WTC11 (cell line): Measurements from ENCODE around the gene GAA.

ENCODE experiments used
- CREM ChIP-seq: sonication (generic); formaldehyde crosslinking; IDR thresholded peaks from 2 replicates; pipeline ENCODE4 v1.8.1; 2022; ENCODE audit warnings: mild to moderate bottlenecking, missing genetic modification reagents, moderate library complexity
- ESRRA ChIP-seq: sonication (generic); formaldehyde crosslinking; IDR thresholded peaks from 2 replicates; pipeline ENCODE4 v1.8.1; 2022; ENCODE audit warnings: mild to moderate bottlenecking, missing genetic modification reagents, borderline replicate concordance
- NFYB ChIP-seq: sonication (generic); formaldehyde crosslinking; conservative IDR thresholded peaks from 2 replicates; pipeline ENCODE4 v1.8.0; 2022; ENCODE audit warnings: low read depth, missing genetic modification reagents
- TF ChIP-seq, protein P1 (sequence below): sonication (generic); formaldehyde crosslinking; IDR thresholded peaks from 2 replicates; pipeline ENCODE4 v1.8.1; 2023; ENCODE audit warnings: mild to moderate bottlenecking, missing genetic modification reagents, moderate library complexity
- TF ChIP-seq, protein P2 (sequence below): fragments of 200-600 bp; IDR thresholded peaks from 2 replicates; pipeline ENCODE4 v1.8.0; 2022; ENCODE audit warnings: antibody characterized with exemption
- TF ChIP-seq, protein P3 (sequence below): sonication (generic); formaldehyde crosslinking; IDR thresholded peaks from 2 replicates; pipeline ENCODE4 v1.8.0; 2023; ENCODE audit warnings: missing genetic modification reagents

DNA sequence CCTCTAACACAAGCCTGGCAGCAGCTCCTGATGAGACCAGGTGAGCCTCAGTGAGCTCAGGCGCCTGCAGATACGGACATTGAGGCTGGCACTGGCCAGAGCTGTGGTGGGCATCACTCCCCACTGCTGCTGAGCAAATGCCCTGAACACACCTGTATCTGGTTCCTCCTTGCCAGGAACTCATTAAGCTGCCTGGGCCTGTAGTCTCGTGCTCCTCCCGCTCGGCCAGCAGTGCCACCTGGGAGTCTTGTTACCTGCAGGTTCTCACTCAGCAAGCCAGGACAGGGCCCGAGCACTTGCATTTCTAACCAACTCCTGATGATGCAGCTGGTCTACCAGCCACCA is 32.2 kb downstream of the GAA start:
- TF ChIP-seq, protein P1, sequence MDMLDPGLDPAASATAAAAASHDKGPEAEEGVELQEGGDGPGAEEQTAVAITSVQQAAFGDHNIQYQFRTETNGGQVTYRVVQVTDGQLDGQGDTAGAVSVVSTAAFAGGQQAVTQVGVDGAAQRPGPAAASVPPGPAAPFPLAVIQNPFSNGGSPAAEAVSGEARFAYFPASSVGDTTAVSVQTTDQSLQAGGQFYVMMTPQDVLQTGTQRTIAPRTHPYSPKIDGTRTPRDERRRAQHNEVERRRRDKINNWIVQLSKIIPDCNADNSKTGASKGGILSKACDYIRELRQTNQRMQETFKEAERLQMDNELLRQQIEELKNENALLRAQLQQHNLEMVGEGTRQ (CRISPR knock-in tag): no peak
- TF ChIP-seq, protein P2, sequence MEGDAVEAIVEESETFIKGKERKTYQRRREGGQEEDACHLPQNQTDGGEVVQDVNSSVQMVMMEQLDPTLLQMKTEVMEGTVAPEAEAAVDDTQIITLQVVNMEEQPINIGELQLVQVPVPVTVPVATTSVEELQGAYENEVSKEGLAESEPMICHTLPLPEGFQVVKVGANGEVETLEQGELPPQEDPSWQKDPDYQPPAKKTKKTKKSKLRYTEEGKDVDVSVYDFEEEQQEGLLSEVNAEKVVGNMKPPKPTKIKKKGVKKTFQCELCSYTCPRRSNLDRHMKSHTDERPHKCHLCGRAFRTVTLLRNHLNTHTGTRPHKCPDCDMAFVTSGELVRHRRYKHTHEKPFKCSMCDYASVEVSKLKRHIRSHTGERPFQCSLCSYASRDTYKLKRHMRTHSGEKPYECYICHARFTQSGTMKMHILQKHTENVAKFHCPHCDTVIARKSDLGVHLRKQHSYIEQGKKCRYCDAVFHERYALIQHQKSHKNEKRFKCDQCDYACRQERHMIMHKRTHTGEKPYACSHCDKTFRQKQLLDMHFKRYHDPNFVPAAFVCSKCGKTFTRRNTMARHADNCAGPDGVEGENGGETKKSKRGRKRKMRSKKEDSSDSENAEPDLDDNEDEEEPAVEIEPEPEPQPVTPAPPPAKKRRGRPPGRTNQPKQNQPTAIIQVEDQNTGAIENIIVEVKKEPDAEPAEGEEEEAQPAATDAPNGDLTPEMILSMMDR: no peak
- TF ChIP-seq CREM (CRISPR knock-in tag): no peak
- TF ChIP-seq ESRRA (CRISPR knock-in tag): no peak
- TF ChIP-seq, protein P3, sequence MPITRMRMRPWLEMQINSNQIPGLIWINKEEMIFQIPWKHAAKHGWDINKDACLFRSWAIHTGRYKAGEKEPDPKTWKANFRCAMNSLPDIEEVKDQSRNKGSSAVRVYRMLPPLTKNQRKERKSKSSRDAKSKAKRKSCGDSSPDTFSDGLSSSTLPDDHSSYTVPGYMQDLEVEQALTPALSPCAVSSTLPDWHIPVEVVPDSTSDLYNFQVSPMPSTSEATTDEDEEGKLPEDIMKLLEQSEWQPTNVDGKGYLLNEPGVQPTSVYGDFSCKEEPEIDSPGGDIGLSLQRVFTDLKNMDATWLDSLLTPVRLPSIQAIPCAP: no peak
- TF ChIP-seq NFYB (CRISPR knock-in tag): no peak
